ENCODE measurements around the gene LCN10. TPM values are rescaled to one million over a fixed set of nuclear protein-coding genes. Genes with fewer than 3 reads are reported as not detected.

The LCN10 gene
- total and polyA plus RNA-seq, 2 of the 13 experiments (the other 11 are each of a cell fraction or from before 2014, with no cell fraction given): 0.53 to 0.61 TPM

GRCh38 chr9:136728080-136728547 lies 14.6 kb downstream of the LCN10 start (continued):
- no peak for TF ChIP-seq ZNF562 (CRISPR knock-in tag; IDR thresholded peaks at IDR 0.05; ENCODE audit: borderline replicate concordance)
- no peak for TF ChIP-seq SYNCRIP (IDR thresholded peaks at IDR 0.05; ENCODE audit: insufficient read depth, low read depth, low read length)
- TF ChIP-seq, protein P1, sequence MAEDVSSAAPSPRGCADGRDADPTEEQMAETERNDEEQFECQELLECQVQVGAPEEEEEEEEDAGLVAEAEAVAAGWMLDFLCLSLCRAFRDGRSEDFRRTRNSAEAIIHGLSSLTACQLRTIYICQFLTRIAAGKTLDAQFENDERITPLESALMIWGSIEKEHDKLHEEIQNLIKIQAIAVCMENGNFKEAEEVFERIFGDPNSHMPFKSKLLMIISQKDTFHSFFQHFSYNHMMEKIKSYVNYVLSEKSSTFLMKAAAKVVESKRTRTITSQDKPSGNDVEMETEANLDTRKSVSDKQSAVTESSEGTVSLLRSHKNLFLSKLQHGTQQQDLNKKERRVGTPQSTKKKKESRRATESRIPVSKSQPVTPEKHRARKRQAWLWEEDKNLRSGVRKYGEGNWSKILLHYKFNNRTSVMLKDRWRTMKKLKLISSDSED (CRISPR knock-in tag; IDR thresholded peaks at IDR 0.05): no peak; the same call in 1 of the 2 replicates
- no peak for TF ChIP-seq NFRKB (IDR thresholded peaks at IDR 0.05)
- TF ChIP-seq, protein P2, sequence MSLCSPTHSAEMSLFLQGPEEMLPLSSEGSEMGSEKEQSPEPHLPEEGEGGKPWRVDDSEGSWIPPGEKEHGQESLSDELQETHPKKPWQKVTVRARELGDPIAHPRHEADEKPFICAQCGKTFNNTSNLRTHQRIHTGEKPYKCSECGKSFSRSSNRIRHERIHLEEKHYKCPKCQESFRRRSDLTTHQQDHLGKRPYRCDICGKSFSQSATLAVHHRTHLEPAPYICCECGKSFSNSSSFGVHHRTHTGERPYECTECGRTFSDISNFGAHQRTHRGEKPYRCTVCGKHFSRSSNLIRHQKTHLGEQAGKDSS (CRISPR knock-in tag; IDR thresholded peaks at IDR 0.05; ENCODE audit: borderline replicate concordance, low read depth): no peak
- no peak for TF ChIP-seq ZNF775 (CRISPR knock-in tag; IDR thresholded peaks at IDR 0.05; ENCODE audit: borderline replicate concordance)
- TF ChIP-seq ZFP36L1 (CRISPR knock-in tag; IDR thresholded peaks at IDR 0.05): no peak; the same call in 1 of the 2 replicates
- peak; percentile 78 for TF ChIP-seq PHF20 (CRISPR knock-in tag; IDR thresholded peaks at IDR 0.05)
- TF ChIP-seq FLYWCH1 (CRISPR knock-in tag; IDR thresholded peaks at IDR 0.05): no peak; the same call in 1 of the 2 replicates
- TF ChIP-seq, protein P3, sequence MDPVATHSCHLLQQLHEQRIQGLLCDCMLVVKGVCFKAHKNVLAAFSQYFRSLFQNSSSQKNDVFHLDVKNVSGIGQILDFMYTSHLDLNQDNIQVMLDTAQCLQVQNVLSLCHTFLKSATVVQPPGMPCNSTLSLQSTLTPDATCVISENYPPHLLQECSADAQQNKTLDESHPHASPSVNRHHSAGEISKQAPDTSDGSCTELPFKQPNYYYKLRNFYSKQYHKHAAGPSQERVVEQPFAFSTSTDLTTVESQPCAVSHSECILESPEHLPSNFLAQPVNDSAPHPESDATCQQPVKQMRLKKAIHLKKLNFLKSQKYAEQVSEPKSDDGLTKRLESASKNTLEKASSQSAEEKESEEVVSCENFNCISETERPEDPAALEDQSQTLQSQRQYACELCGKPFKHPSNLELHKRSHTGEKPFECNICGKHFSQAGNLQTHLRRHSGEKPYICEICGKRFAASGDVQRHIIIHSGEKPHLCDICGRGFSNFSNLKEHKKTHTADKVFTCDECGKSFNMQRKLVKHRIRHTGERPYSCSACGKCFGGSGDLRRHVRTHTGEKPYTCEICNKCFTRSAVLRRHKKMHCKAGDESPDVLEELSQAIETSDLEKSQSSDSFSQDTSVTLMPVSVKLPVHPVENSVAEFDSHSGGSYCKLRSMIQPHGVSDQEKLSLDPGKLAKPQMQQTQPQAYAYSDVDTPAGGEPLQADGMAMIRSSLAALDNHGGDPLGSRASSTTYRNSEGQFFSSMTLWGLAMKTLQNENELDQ (CRISPR knock-in tag; IDR thresholded peaks at IDR 0.05; ENCODE audit: borderline replicate concordance): no peak
- no peak; the same call in 1 of the 2 replicates for TF ChIP-seq RARG (CRISPR knock-in tag; IDR thresholded peaks at IDR 0.05; ENCODE audit: low read depth)
- no peak for TF ChIP-seq KDM1A (CRISPR knock-in tag; IDR thresholded peaks at IDR 0.05)
- TF ChIP-seq, protein P4, sequence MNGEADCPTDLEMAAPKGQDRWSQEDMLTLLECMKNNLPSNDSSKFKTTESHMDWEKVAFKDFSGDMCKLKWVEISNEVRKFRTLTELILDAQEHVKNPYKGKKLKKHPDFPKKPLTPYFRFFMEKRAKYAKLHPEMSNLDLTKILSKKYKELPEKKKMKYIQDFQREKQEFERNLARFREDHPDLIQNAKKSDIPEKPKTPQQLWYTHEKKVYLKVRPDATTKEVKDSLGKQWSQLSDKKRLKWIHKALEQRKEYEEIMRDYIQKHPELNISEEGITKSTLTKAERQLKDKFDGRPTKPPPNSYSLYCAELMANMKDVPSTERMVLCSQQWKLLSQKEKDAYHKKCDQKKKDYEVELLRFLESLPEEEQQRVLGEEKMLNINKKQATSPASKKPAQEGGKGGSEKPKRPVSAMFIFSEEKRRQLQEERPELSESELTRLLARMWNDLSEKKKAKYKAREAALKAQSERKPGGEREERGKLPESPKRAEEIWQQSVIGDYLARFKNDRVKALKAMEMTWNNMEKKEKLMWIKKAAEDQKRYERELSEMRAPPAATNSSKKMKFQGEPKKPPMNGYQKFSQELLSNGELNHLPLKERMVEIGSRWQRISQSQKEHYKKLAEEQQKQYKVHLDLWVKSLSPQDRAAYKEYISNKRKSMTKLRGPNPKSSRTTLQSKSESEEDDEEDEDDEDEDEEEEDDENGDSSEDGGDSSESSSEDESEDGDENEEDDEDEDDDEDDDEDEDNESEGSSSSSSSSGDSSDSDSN (CRISPR knock-in tag; IDR thresholded peaks at IDR 0.05): no peak; the same call in 1 of the 2 replicates
- TF ChIP-seq, protein P5, sequence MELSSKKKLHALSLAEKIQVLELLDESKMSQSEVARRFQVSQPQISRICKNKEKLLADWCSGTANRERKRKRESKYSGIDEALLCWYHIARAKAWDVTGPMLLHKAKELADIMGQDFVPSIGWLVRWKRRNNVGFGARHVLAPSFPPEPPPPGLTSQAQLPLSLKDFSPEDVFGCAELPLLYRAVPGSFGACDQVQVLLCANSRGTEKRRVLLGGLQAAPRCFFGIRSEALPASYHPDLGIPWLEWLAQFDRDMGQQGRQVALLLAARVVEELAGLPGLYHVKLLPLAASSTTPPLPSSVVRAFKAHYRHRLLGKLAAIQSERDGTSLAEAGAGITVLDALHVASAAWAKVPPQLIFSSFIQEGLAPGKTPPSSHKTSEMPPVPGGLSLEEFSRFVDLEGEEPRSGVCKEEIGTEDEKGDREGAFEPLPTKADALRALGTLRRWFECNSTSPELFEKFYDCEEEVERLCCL (CRISPR knock-in tag; IDR thresholded peaks at IDR 0.05; ENCODE audit: borderline replicate concordance): 0 out of 2 replicates have a peak, but pooled peaks have one; percentile 48
- TF ChIP-seq ZBTB43 (CRISPR knock-in tag; conservative IDR thresholded peaks at IDR 0.05): peak; percentile 90
- TF ChIP-seq ZNF205 (CRISPR knock-in tag; IDR thresholded peaks at IDR 0.05): no peak
- TF ChIP-seq, protein P6, sequence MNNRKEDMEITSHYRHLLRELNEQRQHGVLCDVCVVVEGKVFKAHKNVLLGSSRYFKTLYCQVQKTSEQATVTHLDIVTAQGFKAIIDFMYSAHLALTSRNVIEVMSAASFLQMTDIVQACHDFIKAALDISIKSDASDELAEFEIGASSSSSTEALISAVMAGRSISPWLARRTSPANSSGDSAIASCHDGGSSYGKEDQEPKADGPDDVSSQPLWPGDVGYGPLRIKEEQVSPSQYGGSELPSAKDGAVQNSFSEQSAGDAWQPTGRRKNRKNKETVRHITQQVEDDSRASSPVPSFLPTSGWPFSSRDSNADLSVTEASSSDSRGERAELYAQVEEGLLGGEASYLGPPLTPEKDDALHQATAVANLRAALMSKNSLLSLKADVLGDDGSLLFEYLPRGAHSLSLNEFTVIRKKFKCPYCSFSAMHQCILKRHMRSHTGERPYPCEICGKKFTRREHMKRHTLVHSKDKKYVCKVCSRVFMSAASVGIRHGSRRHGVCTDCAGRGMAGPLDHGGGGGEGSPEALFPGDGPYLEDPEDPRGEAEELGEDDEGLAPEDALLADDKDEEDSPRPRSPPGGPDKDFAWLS (CRISPR knock-in tag; IDR thresholded peaks at IDR 0.05; ENCODE audit: borderline replicate concordance): no peak
